ENCODE data around the gene KCNJ9. TPM values are rescaled to one million over a fixed set of nuclear protein-coding genes. Genes with fewer than 3 reads are reported as not detected.
"Not testable (repeated sequence)": the region's sequence is repeated elsewhere in the genome, so short reads cannot be mapped to it uniquely, and the experiment has no call there.

The KCNJ9 gene
- polyA plus RNA-seq, 3 donors, result 0.03 TPM; not detected in 2

DNA sequence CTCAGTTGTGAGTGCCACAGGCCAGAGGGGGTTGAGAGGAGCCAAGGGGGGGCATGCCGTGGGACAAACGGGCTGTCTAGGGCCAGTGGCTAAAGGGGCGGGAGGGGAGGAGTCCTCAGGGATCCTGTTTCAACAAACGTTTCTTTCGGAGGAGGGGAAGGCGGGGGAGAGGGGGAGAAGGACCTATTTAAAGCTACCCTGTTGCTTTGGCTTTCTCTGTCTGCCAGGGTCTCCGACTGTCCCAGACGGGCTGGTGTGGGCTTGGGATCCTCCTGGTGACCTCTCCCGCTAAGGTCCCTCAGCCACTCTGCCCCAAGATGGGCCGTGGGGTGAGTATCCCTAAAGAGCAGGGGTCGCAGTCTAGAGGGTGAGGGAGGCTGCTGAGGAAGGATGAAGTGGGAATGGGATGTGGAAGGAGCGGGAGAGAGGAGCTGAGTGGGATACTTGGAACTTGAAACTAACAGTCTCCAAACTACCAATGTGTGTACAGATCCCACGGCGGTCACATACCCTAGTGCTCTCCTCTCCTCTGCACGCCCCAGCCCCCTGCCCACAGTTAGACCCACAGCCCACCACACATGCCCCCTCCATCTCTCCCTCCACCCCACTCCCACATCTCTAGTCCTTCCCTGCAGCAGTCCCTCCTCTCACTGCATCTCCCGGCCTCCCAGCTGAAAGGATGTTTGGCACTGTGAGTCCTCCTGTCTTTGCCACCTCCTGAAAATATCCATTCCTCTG lies 34.4 kb downstream of the KCNJ9 start, which contains the start of gene ATP1A2:
Gene ATP1A2 (plus strand): TSS at position 215 of the 738 bp plus-strand sequence. CDS start 103 bp downstream, at position 318.
- WGBS, 3 donors, result 44 to 58% (median 50%) methylated on average over 15 to 16 of the region's 16 CpGs
- no peak within 1 kb of the TSS for H3K27ac ChIP-seq (ENCODE audit: low read depth, low read length)

DNA sequence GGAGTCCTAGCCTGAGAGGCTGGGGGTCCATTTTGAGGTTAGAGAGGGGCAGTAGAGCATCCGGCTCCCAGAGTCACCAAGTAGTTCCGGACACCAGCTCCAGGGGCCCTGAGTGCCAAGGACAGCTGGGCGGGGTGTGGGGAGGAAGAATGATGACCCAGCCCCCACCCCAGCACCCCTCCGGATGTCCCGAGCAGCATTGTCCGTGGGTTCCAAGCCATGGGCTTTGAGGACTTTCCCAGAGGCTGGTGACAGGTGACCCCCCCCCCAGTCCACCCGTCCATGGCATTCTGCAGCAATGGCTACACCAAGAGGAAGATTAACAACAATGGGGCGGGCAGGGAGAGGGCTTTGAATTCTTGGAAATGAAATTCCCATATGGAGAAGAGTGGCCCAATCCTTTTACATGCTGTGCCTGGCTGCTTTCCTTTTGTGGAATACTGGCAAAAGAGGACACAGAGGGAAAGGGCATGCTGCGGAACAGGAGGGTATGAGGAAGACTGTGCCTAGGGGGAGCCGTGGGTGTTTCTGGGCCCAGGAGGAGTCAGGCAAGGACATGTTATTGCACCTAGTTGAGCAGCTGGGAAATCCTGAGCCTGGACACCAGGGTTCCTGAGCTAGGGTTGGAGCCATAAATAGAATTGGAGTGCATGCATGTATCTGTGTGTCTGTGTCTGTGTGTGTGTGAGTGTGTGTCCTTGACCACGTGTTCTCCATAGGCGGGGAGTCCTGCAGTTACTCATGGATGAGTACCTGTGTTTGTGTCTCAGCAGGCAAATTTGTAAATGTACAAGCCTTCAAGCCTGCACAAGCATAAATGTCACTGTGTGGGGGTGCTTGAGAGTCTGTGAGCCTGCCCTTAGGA lies 35.2 kb downstream of the KCNJ9 start:
- H3K27ac ChIP-seq (ENCODE audit: low read depth, low read length), result no peak overlapping the region
- WGBS, 3 donors, result 44 to 63% (median 52%) methylated on average over 12 of the region's 12 CpGs

DNA sequence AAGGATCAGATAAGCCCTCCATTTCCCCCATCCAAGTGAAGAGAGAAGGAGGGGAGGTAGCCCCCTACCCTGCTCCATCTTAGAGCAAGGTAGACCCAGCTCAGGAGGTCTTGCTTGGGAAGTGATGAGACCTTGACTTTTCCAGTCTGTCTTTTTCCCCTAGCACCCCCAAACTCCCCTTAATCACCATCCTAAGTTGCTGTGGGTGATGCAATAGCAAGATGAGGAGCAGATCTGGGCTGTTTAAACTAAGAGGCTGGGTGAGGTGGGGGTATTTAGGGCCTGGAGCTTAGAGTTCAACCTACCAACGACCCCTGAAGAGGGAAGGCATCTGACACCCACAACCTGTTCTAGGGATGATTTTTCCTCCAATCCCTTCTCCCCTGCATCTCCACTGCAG lies 36.0 kb downstream of the KCNJ9 start:
- 15 to 21% (median 16%) methylated on average over 1 of the region's 1 CpG for WGBS, 3 donors
- H3K27ac ChIP-seq (ENCODE audit: low read depth, low read length), result no peak overlapping the region

DNA sequence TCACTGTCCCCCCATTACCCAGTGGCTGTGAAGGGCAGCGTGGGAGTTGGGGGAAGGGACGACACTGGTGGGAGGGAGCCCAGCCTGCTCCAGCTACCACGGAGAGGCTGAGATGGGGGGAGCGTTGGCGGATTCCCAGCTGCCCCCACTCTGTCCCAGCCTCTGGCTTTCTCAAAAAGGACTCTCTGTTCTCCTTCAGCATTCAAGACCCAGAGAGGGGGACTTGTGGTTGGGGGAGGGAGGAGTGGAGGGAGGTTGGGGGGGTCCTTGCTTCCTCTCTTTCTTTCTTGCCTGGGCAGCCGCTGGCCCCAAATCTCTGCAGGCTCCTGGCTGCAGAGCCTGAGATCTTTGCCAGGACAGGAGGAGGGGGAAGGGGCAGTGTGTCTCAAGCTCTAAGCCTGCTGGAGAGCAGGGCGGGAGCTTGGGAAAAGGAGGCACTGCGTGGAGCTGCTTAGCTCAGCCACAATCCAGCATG lies 36.4 kb downstream of the KCNJ9 start:
- H3K27ac ChIP-seq (ENCODE audit: low read depth, low read length), result no peak overlapping the region
- 20 to 38% (median 34%) methylated on average over 7 to 8 of the region's 8 CpGs for WGBS, 3 donors

DNA sequence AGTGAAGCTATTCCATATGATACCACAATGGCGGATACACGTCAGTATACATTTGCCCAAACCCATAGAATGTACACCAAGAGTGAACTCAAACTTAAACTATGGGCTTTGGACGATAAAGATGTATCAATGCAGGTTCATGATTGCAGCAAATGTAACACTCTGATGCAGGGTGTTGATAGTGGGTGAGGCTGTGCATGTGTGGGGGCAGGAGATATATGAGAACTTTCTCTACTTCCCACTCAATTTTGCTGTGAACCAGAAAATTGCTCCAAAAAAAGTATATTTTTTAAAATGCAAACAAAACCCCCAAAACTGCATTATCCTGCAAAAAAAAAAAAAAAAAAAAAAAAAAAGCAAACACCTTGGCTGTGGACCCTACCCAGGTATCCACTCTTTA lies 37.6 kb downstream of the KCNJ9 start:
- WGBS, 3 donors, result 89 to 97% (median 89%) methylated on average over 3 of the region's 3 CpGs
- no peak overlapping the region for H3K27ac ChIP-seq (ENCODE audit: low read depth, low read length)

DNA sequence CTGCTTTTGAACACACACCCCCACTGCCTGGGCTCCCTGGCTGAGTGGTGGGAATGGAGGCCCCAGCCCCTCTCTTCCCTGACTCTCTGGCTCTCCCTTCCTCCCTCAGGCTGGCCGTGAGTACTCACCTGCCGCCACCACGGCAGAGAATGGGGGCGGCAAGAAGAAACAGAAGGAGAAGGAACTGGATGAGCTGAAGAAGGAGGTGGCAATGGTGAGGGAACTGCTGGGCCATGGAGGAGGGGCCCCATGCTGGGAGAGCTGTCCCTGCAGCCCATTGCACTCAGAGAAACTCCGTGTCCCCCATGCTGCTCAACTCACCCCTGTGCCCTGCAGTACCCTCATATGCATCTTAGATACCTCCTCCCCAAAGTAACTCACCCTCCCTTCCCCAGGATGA lies 39.5 kb downstream of the KCNJ9 start:
- 83 to 95% (median 88%) methylated on average over 5 of the region's 5 CpGs for WGBS, 3 donors
- no peak overlapping the region for H3K27ac ChIP-seq (ENCODE audit: low read depth, low read length)

DNA sequence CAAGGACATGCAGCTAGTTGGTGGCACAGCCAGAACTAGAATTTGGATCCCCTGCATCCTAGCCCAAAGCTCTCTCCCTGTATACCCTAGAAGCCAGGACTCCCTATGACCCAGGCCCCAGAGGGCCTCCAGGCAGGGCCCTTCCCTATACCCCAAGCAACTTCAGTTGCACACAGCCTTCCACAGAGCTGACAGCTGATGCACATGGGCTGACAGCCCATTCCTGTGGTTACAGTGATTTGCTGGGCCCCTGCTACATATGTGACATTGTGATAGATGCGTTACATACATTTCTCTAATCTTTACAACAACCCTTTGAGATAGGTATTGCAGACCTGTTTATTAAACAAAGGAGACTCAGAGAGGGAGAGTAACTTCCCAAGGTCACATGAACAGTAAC lies 40.0 kb downstream of the KCNJ9 start:
- H3K27ac ChIP-seq (ENCODE audit: low read depth, low read length), result no peak overlapping the region
- WGBS, 3 donors, result 69 to 88% (median 86%) methylated on average over 1 of the region's 1 CpG

DNA sequence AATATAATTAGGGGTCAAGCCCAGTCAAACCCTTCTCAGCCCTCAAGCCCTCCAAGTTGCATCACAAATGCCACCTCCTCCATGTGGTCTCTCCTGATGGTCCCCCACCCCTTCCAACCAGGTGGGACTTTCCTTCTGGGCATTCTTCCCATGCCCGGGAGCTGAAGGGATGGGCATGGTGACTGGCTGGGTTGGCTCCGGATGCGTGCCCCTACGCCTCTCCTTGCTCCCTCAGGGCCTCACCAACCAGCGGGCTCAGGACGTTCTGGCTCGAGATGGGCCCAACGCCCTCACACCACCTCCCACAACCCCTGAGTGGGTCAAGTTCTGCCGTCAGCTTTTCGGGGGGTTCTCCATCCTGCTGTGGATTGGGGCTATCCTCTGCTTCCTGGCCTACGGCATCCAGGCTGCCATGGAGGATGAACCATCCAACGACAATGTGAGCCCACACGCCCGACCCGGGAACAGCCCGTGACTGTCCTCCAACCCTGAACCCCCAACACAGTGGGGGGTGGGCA lies 41.7 kb downstream of the KCNJ9 start:
- 86 to 91% (median 87%) methylated on average over 16 of the region's 16 CpGs for WGBS, 3 donors
- H3K27ac ChIP-seq (ENCODE audit: low read depth, low read length), result no peak overlapping the region

DNA sequence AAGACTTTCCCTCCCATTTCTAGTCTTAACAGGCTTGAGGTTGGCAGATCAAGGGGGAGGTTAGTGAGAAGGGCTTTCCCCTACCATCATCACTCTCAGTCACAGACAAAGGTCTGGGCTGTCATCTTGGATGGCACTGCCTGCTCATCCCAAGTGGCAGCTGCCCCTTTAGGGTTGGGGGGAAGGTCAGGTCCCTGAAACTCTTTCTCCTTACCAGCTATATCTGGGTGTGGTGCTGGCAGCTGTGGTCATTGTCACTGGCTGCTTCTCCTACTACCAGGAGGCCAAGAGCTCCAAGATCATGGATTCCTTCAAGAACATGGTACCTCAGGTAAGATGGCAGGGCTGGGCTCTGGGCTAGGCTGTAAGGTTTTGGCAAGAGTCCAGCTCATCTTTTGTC lies 42.4 kb downstream of the KCNJ9 start:
- no peak overlapping the region for H3K27ac ChIP-seq (ENCODE audit: low read depth, low read length)

DNA sequence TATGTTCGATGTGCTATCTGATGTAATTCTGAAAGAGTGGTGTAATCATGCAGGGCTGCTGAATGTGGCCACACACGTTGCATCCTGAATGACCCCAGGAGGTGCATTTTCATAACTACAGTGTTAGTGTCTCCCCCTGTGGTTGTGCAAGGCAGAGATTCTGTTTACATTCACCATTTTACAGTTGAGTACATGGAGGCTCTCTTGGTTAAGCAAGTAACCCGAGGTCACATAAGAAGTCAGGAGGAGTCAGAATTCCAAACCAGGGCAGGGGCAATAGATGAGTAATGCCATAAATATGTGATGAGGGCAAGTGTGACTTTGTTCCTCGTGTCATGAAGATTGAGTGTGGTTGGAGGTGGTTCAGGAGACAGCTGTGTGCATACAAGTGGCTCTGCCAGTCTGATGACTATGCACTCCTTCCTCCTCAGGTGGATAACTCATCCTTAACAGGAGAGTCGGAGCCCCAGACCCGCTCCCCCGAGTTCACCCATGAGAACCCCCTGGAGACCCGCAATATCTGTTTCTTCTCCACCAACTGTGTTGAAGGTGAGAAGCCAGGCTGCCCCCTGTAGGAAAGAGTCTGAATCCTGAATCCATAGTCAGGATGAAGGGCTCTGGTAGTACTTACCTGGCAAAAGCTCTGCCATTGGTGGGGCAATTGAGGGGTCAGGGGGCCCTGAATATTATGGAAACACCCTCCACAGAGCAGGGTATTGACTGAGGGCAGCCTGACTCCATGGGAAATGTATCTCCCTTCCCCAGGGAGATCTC lies 43.6 kb downstream of the KCNJ9 start:
- WGBS, 3 donors, result 61 to 79% (median 70%) methylated on average over 8 of the region's 8 CpGs
- H3K27ac ChIP-seq (ENCODE audit: low read depth, low read length), result no peak overlapping the region

DNA sequence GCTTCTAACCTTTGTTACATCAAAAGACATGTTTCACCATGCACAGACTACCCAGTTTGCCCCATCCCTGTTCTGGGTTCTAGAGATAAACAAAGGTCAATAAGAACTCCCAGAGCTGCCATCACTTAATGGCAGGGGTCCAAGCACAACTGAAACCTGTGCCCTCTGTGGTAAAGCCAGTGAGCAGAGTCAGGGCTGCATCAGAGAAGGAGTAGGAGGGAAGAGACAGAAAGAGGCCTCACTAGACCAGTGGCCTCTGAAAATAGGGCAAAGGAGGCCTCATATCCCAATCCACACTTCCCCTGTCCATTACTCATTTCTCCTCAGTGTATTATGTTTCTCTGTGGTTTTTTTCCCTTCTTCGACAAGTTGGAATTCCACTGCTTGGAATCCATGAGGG lies 44.4 kb downstream of the KCNJ9 start:
- H3K27ac ChIP-seq (ENCODE audit: low read depth, low read length), result no peak overlapping the region
- WGBS, 3 donors, result 77 to 93% (median 85%) methylated on average over 1 of the region's 1 CpG

DNA sequence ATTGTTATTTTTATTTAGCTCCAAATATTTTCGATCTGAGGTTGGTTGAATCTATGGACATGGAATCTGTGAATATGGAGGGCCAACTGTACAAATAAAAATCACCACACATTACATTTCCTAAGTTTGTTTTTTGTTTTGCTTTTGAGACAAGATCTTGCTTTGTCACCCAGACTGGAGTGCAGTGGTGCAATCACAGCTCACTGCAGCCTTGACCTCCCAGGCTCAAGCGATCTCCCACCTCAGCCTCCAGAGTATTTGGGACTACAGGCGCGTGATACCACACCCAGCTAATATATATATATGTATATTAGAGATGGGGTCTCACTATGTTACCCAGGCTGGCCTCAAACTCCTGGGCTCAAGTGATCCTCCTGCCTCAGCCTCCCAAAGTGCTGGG lies 45.0 kb downstream of the KCNJ9 start:
- 69 to 84% (median 72%) methylated on average over 4 of the region's 4 CpGs for WGBS, 3 donors
- not testable (repeated sequence) for H3K27ac ChIP-seq (ENCODE audit: low read depth, low read length)

DNA sequence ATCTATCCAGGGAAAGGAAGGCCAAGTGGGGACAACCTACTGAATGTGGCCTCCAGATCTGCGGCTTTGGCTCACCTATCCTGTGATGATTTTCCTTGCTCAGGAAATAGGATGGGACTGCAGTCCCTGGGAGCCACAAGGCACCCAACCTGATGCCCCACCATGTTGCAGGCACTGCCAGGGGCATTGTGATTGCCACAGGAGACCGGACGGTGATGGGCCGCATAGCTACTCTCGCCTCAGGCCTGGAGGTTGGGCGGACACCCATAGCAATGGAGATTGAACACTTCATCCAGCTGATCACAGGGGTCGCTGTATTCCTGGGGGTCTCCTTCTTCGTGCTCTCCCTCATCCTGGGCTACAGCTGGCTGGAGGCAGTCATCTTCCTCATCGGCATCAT lies 46.0 kb downstream of the KCNJ9 start:
- H3K27ac ChIP-seq (ENCODE audit: low read depth, low read length), result no peak overlapping the region
- 94 to 97% (median 95%) methylated on average over 9 of the region's 9 CpGs for WGBS, 3 donors

DNA sequence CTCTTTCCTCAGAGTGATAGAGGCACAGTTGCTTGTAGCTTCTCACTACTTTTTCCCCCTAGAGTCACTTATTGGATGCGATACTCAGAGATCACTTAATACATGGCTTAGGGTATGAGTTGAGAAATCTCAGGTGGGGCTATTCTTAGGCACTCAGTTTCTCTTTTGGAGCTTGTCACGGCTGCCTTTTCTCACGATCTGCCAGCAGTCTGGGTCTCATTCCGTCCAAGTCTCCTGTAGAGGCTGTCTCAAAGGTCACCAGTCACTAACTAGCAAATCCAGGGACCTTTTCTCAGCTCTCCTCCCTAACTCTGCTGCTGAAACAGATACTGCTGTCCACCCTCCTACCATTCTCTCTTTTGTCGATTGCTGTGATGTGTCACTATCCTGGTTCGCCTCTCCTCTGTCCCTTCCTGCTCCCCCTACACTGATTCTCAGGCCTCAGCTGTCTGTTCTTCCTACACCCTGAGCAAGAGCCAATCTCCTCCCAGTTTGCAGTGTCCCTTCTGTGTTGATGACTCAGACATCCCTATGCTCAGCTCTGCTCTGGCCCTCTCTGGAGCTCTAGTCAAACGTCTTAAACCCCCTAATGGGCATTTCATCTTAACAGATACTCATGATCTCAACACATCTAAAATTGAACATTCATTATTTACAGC lies 46.7 kb downstream of the KCNJ9 start:
- H3K27ac ChIP-seq (ENCODE audit: low read depth, low read length), result no peak overlapping the region
- WGBS, 3 donors, result 51 to 62% (median 55%) methylated on average over 7 of the region's 7 CpGs

DNA sequence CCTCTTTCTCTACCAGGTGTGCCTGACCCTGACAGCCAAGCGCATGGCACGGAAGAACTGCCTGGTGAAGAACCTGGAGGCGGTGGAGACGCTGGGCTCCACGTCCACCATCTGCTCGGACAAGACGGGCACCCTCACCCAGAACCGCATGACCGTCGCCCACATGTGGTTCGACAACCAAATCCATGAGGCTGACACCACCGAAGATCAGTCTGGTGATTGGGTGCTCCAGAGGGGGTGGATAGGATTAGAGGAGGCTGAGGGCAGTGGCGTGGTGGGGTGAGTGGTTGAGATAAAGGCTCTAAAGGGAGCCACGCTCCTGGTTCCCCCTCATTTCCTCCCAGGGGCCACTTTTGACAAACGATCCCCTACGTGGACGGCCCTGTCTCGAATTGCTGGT lies 47.3 kb downstream of the KCNJ9 start:
- 86 to 92% (median 90%) methylated on average over 18 of the region's 18 CpGs for WGBS, 3 donors
- H3K27ac ChIP-seq (ENCODE audit: low read depth, low read length), result no peak overlapping the region

DNA sequence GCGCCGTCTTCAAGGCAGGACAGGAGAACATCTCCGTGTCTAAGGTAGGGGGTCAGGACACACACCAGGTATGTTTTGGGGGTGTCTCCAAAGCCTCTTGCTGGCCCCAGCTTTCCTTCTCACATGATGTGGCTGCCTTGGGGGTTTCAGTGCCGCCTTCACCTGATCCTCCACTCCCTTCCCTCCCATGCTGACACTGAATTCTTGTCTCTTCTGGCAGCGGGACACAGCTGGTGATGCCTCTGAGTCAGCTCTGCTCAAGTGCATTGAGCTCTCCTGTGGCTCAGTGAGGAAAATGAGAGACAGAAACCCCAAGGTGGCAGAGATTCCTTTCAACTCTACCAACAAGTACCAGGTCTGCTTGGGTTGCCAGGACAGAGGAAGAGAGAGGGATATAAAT lies 47.7 kb downstream of the KCNJ9 start:
- 82 to 95% (median 86%) methylated on average over 5 of the region's 5 CpGs for WGBS, 3 donors
- H3K27ac ChIP-seq (ENCODE audit: low read depth, low read length), result no peak overlapping the region

DNA sequence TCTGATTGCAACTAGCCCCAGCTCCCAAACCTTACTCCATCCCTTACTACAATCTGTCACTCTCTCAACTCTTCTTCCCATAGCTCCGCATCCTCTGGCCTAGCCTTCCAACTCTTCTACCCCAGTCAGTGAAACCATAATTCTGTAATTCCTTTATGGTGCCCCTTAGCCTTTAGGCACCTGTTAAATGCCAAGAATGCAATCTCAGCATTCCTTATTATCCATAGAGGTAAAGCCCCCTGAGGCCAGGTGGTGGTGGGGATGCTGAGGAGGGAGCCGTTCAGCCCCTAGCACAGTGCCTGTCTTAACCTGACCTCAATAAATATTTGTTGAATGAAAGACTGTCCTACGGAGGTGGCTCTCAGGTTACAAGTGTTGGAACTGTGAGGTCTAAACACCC lies 48.2 kb downstream of the KCNJ9 start:
- no peak overlapping the region for H3K27ac ChIP-seq (ENCODE audit: low read depth, low read length)
- 65 to 90% (median 84%) methylated on average over 3 of the region's 3 CpGs for whole genome bisulfite sequencing, 3 donors

DNA sequence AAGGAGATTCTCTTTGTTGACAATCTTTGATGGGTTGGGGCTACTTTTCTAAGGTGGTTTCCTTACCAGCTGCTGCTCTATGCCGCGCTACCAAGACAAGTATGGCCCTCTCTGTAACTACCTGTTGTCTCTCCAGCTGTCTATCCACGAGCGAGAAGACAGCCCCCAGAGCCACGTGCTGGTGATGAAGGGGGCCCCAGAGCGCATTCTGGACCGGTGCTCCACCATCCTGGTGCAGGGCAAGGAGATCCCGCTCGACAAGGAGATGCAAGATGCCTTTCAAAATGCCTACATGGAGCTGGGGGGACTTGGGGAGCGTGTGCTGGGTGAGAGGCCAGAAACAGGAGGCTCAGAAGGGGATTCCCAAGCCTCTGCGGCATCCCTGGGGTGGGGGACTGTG lies 48.6 kb downstream of the KCNJ9 start:
- H3K27ac ChIP-seq (ENCODE audit: low read depth, low read length), result no peak overlapping the region
- WGBS, 3 donors, result 86 to 91% (median 89%) methylated on average over 11 of the region's 11 CpGs

Data from adipose tissue (tissue), 3 donors.